Adrenal gland (tissue), 5 donors: ENCODE data around the gene FMNL2.

Source experiments
- CTCF ChIP-seq, 6 experiments: fragments of 450-650 bp in 4 of 6; fragments of 200-600 bp in 2 of 6; sonication (generic) in 1 of 6; IDR thresholded peaks; 1 replicate in 5 of 6; 2 replicates in 1 of 6; pipeline versions ENCODE4 v1.5.1 to v1.8.0; 2016 to 2021; ENCODE audit warnings: antibody characterized with exemption in 6 of 6, mild to moderate bottlenecking in 2 of 6, moderate library complexity in 1 of 6
- POLR2A ChIP-seq, 2 donors: fragments of 450-650 bp; IDR thresholded peaks; one replicate each; pipeline ENCODE4 v1.6.1; 2017; ENCODE audit warnings: antibody characterized with exemption in 2 of 2, mild to moderate bottlenecking in 2 of 2, moderate library complexity in 1 of 2
- donor health status: DM: no; HTN: no; CAD: no.

- TF ChIP-seq POLR2A (IDR thresholded peaks at IDR 0.05) (no peak), CTCF (IDR thresholded peaks at IDR 0.05) (no peak)
Measured at GRCh38 chr2:152632736-152633135, 297.8 kb downstream of the FMNL2 start.
